Measurements from ENCODE around the gene HSDL1. TPM values are rescaled to one million over a fixed set of nuclear protein-coding genes. Genes with fewer than 3 reads are reported as not detected.

Gene HSDL1
- total RNA-seq, 4 donors from 2014 or later, result 10.5 to 46.4 (median 22.3) TPM

DNA sequence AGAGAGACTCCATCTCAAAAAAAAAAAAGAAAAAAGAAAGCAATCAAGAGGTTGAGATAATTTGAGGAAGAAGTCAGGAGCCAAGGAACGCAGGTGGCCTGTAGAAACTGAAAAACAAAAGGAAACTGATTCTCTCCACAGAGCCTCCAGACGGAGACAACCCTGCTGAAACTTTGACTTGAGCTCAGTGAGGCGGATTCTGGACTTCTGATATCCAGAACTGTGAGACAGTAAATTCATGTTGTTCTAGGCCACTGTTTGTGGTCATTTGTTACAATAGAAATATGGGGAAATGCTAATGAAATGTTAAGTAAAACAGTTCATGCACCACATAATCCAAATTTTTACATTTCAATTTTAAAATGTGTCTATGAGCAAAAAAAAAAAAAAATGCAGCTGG, 33.5 kb downstream of the HSDL1 start:
- intact Hi-C loops (cut with DNase I; ENCODE audit: low total_unique reads), result no loop called here
- Histone ChIP-seq H3K4me1 (peaks cover 0 to 7% of the 10 kb centered on the region in 2 donors), H3K4me3 (no peak overlapping the region), H3K27ac (no peak overlapping the region), H3K9me3 (no peaks in the 10 kb centered on the region), H3K27me3 (no peaks in the 10 kb centered on the region), H3K36me3 (no peaks in the 10 kb centered on the region)
- no peak for DNase-seq
- no peak for TF ChIP-seq POLR2A (IDR thresholded peaks at IDR 0.05)
- TF ChIP-seq, protein P1, sequence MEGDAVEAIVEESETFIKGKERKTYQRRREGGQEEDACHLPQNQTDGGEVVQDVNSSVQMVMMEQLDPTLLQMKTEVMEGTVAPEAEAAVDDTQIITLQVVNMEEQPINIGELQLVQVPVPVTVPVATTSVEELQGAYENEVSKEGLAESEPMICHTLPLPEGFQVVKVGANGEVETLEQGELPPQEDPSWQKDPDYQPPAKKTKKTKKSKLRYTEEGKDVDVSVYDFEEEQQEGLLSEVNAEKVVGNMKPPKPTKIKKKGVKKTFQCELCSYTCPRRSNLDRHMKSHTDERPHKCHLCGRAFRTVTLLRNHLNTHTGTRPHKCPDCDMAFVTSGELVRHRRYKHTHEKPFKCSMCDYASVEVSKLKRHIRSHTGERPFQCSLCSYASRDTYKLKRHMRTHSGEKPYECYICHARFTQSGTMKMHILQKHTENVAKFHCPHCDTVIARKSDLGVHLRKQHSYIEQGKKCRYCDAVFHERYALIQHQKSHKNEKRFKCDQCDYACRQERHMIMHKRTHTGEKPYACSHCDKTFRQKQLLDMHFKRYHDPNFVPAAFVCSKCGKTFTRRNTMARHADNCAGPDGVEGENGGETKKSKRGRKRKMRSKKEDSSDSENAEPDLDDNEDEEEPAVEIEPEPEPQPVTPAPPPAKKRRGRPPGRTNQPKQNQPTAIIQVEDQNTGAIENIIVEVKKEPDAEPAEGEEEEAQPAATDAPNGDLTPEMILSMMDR (IDR thresholded peaks at IDR 0.05), result no peak

DNA sequence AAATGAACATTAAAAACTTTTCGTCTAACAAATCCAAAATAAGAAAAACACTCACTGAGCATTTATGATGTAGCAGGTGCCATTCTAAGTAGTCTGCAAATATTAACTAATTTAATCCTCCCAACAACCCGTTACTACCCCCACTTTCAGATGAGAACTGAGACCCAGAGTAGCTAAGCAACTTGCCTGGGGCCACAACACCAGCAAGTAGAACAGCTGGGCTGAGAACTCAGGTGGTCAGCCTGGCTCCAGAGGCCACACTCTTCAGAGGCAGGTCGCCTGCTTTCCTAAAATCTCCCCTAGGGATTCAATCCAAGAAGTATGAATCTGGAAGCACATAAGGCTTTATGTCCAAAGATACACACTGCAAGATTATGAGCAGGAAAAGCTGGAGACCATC, 34.5 kb downstream of the HSDL1 start:
- no peaks in the 10 kb centered on the region for H3K36me3 ChIP-seq
- intact Hi-C loops (cut with DNase I; ENCODE audit: low total_unique reads), result no loop called here
- DNase-seq, result no peak
- H3K9me3 ChIP-seq, result no peaks in the 10 kb centered on the region
- TF ChIP-seq POLR2A (IDR thresholded peaks at IDR 0.05), result no peak
- TF ChIP-seq, protein P1 (IDR thresholded peaks at IDR 0.05), result no peak
- H3K4me3 ChIP-seq, result no peak overlapping the region
- H3K27ac ChIP-seq, result no peak overlapping the region
- H3K4me1 ChIP-seq, result peaks cover 0 to 5% of the 10 kb centered on the region in 2 donors
- no peaks in the 10 kb centered on the region for H3K27me3 ChIP-seq

DNA sequence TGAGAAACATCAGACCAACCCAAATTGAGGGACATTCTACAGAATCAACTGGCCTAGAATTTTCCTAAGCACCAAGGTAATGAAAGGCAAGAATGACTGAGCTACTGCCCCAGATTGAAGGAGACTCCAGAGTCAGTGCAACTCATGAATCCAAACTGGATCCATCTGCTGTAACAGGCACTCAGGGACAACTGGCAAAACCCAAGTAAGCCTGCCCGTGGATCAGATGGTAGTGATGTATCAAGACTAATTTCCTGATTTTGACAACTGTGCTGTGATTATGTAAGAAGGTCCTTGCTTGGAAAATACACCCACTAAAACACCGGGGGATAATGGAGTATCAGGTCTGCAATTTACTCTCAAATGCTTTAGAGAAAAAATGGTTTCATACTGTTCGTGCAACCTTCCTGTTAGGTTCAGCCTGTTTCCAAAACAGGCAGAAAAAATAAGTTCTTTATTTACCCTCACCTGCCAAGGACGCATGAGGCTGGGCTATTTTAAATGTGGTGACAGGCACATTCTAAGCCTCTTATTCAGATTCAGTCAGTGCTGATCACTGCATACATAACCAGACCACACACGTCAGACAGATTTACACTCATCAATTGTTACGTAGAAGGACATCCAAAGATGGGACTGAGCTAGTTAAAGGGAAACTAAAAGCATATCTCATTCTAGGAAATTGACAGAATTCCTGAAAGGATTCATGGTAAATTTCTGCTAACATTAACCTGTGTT, 35.2 kb downstream of the HSDL1 start:
- intact Hi-C loops (cut with DNase I; ENCODE audit: low total_unique reads), result no loop called here
- Histone ChIP-seq H3K4me3 (no peak overlapping the region), H3K4me1 (no peaks in the 10 kb centered on the region), H3K9me3 (no peaks in the 10 kb centered on the region), H3K27me3 (no peaks in the 10 kb centered on the region), H3K36me3 (no peaks in the 10 kb centered on the region), H3K27ac (no peak overlapping the region)
- DNase-seq, result no peak
- TF ChIP-seq, protein P1 (IDR thresholded peaks at IDR 0.05), result no peak
- no peak for TF ChIP-seq POLR2A (IDR thresholded peaks at IDR 0.05)

DNA sequence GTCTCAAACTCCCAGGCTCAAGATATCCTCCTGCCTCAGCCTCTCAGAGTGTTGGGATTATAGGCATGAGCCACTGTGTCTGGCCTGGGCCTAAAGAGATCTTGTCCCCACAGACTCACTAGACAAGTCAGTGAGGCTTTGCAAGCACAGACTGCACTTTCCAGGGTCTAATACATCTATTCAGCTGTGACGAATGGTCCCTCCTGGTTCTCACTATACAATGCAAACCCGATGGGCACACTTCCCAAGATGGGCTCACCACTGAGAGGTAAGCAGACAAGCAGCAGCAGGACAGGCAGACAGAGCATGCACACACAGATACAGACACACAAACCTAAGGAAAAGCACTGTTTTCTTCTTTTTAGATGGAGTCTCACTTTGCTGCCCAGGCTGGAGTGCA, 37.1 kb downstream of the HSDL1 start:
- Histone ChIP-seq H3K27me3 (no peaks in the 10 kb centered on the region), H3K36me3 (no peaks in the 10 kb centered on the region), H3K4me1 (peaks cover 0 to 8% of the 10 kb centered on the region in 2 donors), H3K9me3 (no peaks in the 10 kb centered on the region), H3K4me3 (no peak overlapping the region), H3K27ac (no peak overlapping the region)
- intact Hi-C loops (cut with DNase I; ENCODE audit: low total_unique reads), result no loop called here
- TF ChIP-seq, protein P1 (IDR thresholded peaks at IDR 0.05), result no peak
- TF ChIP-seq POLR2A (IDR thresholded peaks at IDR 0.05), result no peak
- no peak for DNase-seq

DNA sequence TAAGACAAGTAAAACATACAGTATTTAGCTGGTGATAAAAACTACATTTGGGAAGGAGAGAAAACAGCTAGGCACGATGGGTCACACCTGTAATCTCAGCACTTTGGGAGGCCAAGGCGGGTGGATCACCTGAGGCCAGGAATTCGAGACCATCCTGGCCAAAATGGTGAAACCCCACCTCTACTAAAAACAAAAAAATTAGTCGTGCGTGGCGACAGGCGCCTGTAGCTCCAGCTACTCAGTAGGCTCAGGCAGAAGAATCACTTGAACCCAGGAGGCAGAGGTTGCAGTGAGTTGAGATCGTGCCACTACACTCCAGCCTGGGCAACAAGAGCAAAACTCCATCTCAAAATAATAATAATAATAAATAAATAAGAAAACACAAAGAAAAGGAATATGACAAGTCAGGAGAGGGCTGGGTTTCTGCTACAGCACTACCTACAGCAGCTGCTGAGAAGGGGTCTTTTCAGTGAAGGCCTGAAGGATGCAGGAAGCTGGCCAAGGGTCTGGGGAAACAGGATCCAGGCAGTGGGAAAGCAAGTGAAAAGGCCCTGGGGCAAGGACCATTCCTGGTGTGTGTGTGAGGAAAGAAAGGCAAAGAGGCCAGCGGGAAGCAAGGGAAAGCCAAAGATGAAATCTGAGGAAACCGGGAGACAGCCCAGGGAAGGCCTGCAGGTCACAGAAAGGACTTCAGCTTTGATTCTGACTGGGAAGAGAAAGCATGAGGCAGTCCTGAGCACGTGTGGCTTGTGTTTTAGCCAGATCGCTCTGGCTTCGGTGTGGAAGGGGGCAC, 38.8 kb downstream of the HSDL1 start:
- H3K4me3 ChIP-seq, result no peak overlapping the region
- intact Hi-C loops (cut with DNase I; ENCODE audit: low total_unique reads), result no loop called here
- no peaks in the 10 kb centered on the region for H3K36me3 ChIP-seq
- no peak for DNase-seq
- H3K27ac ChIP-seq, result no peak overlapping the region
- no peak for TF ChIP-seq POLR2A (IDR thresholded peaks at IDR 0.05)
- H3K4me1 ChIP-seq, result peaks cover 0 to 8% of the 10 kb centered on the region in 2 donors
- H3K9me3 ChIP-seq, result no peaks in the 10 kb centered on the region
- no peaks in the 10 kb centered on the region for H3K27me3 ChIP-seq
